ENCODE data around the gene SLX9.

DNA sequence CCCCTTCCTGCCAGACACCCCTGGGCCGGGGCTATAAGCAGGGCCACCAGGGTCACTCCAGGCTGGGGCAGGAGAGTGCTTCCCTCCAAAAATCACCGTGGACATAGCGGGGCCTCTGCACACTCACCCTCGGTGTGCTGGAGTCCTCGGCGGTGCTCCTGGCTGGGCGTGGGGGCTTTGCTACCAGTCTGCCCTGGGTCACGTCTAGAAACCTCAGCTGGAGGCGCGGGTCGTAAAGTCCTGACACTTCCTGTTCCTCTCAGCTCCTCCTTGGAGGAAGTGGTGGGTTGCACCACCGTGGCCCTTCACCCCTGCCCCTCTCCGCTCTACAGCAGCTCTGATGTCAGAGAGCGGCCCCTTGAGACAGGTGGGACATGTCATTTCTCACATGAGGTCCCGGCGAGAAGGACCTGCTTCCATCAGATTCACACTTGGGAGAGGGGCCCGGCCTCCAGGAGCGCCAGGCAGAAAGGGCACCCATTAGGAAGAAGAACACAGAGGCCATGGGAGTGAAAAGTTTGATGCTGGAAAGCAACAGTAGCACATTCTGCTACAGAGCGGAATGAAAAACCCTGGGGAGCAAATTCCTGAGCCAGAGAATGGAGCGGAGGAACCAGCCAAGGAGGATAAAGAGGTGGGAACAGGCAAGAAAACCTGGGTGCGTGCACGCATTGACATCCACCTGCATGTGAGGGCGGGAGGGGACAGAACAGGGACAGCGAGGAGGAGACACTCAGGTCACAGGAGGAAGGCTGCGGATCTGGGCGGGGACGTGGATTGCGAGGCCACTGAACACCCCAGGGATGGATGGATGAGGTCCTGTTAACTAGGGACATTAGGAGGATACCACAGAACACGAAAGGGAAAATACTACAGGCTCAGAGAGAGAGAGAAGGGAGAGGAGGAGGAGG is 18.9 kb upstream of the SLX9 start, which contains the start of gene ITGB2:
- TF ChIP-seq CBFB (CRISPR knock-in tag; IDR thresholded peaks at IDR 0.05; ENCODE audit: low read depth) (no peak), ZNF121 (CRISPR knock-in tag; IDR thresholded peaks at IDR 0.05) (no peak), CREM (CRISPR knock-in tag; IDR thresholded peaks at IDR 0.05) (no peak)
- TF ChIP-seq, protein P1, sequence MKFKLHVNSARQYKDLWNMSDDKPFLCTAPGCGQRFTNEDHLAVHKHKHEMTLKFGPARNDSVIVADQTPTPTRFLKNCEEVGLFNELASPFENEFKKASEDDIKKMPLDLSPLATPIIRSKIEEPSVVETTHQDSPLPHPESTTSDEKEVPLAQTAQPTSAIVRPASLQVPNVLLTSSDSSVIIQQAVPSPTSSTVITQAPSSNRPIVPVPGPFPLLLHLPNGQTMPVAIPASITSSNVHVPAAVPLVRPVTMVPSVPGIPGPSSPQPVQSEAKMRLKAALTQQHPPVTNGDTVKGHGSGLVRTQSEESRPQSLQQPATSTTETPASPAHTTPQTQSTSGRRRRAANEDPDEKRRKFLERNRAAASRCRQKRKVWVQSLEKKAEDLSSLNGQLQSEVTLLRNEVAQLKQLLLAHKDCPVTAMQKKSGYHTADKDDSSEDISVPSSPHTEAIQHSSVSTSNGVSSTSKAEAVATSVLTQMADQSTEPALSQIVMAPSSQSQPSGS (CRISPR knock-in tag; IDR thresholded peaks at IDR 0.05; ENCODE audit: borderline replicate concordance, low read depth), result no peak
- TF ChIP-seq, protein P2, sequence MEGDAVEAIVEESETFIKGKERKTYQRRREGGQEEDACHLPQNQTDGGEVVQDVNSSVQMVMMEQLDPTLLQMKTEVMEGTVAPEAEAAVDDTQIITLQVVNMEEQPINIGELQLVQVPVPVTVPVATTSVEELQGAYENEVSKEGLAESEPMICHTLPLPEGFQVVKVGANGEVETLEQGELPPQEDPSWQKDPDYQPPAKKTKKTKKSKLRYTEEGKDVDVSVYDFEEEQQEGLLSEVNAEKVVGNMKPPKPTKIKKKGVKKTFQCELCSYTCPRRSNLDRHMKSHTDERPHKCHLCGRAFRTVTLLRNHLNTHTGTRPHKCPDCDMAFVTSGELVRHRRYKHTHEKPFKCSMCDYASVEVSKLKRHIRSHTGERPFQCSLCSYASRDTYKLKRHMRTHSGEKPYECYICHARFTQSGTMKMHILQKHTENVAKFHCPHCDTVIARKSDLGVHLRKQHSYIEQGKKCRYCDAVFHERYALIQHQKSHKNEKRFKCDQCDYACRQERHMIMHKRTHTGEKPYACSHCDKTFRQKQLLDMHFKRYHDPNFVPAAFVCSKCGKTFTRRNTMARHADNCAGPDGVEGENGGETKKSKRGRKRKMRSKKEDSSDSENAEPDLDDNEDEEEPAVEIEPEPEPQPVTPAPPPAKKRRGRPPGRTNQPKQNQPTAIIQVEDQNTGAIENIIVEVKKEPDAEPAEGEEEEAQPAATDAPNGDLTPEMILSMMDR (IDR thresholded peaks at IDR 0.05), result no peak
- TF ChIP-seq, protein P3, sequence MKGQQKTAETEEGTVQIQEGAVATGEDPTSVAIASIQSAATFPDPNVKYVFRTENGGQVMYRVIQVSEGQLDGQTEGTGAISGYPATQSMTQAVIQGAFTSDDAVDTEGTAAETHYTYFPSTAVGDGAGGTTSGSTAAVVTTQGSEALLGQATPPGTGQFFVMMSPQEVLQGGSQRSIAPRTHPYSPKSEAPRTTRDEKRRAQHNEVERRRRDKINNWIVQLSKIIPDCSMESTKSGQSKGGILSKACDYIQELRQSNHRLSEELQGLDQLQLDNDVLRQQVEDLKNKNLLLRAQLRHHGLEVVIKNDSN (CRISPR knock-in tag; IDR thresholded peaks at IDR 0.05), result no peak
